ENCODE results near the gene ABCD2.
"Not testable (repeated sequence)": the region's sequence is repeated elsewhere in the genome, so short reads cannot be mapped to it uniquely, and the experiment has no call there.

The ABCD2 gene

GRCh38 chr12:39611818-39612217 lies 7.8 kb downstream of the ABCD2 start:
- no peak for DNase-seq

- DNase-seq, result no peak
Measured at GRCh38 chr12:39610436-39611025, 9.1 kb downstream of the ABCD2 start.

GRCh38 chr12:39606712-39607423 lies 12.7 kb downstream of the ABCD2 start:
- no peak for DNase-seq

- no peak for DNase-seq
Measured at GRCh38 chr12:39605996-39606395, 13.6 kb downstream of the ABCD2 start.

GRCh38 chr12:39605501-39605900 lies 14.1 kb downstream of the ABCD2 start:
- no peak for DNase-seq

- DNase-seq, result no peak
Measured at GRCh38 chr12:39603065-39603464, 16.5 kb downstream of the ABCD2 start.

GRCh38 chr12:39601951-39602350 lies 17.7 kb downstream of the ABCD2 start:
- DNase-seq, result not testable (repeated sequence)

GRCh38 chr12:39595928-39596327 lies 23.7 kb downstream of the ABCD2 start:
- no peak for DNase-seq

- no peak for DNase-seq
Measured at GRCh38 chr12:39592295-39592694, 27.3 kb downstream of the ABCD2 start.

GRCh38 chr12:39588348-39588747 lies 31.3 kb downstream of the ABCD2 start:
- no peak for DNase-seq

- peak in 2 of 6 experiments; percentile 36 to 44 for DNase-seq
Measured at GRCh38 chr12:39587225-39587624, 32.4 kb downstream of the ABCD2 start.

- no peak for DNase-seq
Measured at GRCh38 chr12:39586816-39587215, 32.8 kb downstream of the ABCD2 start.

GRCh38 chr12:39581592-39581991 lies 38.0 kb downstream of the ABCD2 start:
- no peak for DNase-seq

- no peak for DNase-seq
Measured at GRCh38 chr12:39575498-39575875, 44.1 kb downstream of the ABCD2 start.

GRCh38 chr12:39574785-39575497 lies 44.7 kb downstream of the ABCD2 start:
- DNase-seq, result no peak

- no peak for DNase-seq
Measured at GRCh38 chr12:39574378-39574777, 45.2 kb downstream of the ABCD2 start.

GRCh38 chr12:39573971-39574370 lies 45.6 kb downstream of the ABCD2 start:
- DNase-seq, result no peak

- DNase-seq, result no peak
Measured at GRCh38 chr12:39572551-39572950, 47.1 kb downstream of the ABCD2 start.

- DNase-seq, result no peak
Measured at GRCh38 chr12:39571351-39571750, 48.3 kb downstream of the ABCD2 start.

- no peak for DNase-seq
Measured at GRCh38 chr12:39553476-39553875, 66.1 kb downstream of the ABCD2 start.

GRCh38 chr12:39544211-39544610 lies 75.4 kb downstream of the ABCD2 start:
- DNase-seq, result not testable (repeated sequence)

GRCh38 chr12:39541471-39541870 lies 78.1 kb downstream of the ABCD2 start:
- DNase-seq, result no peak

GRCh38 chr12:39538679-39539104 lies 80.9 kb downstream of the ABCD2 start:
- no peak for DNase-seq

GRCh38 chr12:39533951-39534350 lies 85.7 kb downstream of the ABCD2 start:
- DNase-seq, result no peak

Data from stimulated activated naive CD4-positive, alpha-beta T cell (primary cell).